GM12874 (cell line): ENCODE data around the gene PSMD9.

Experiments used
- CTCF ChIP-seq: IDR thresholded peaks from 2 replicates; pipeline ENCODE4 v1.5.1; 2011; ENCODE audit warnings: low read depth, mild to moderate bottlenecking, control low read depth, low read length, moderate library complexity; ENCODE audit not compliant: insufficient read depth

The PSMD9 gene

GRCh38 chr12:121892673-121893561, 4.3 kb downstream of the PSMD9 start:
- no peak for TF ChIP-seq CTCF

- TF ChIP-seq CTCF = no peak
These were observed 5.4 kb downstream of the PSMD9 start for GRCh38 chr12:121893961-121894460.

GRCh38 chr12:121894633-121895032, 6.0 kb downstream of the PSMD9 start:
- TF ChIP-seq CTCF = no peak

GRCh38 chr12:121898287-121898686, 9.7 kb downstream of the PSMD9 start:
- TF ChIP-seq CTCF = no peak

- no peak for TF ChIP-seq CTCF
These were observed 11.0 kb downstream of the PSMD9 start for GRCh38 chr12:121899590-121899989.

- no peak for TF ChIP-seq CTCF
These were observed 14.6 kb downstream of the PSMD9 start for GRCh38 chr12:121903202-121903601.

GRCh38 chr12:121905746-121906145, 17.2 kb downstream of the PSMD9 start:
- no peak for TF ChIP-seq CTCF
